Ovary (tissue), 9 donors: ENCODE data around the gene GOT2. TPM values are rescaled to one million over a fixed set of nuclear protein-coding genes. Genes with fewer than 3 reads are reported as not detected.
"Not testable (repeated sequence)": the region's sequence is repeated elsewhere in the genome, so short reads cannot be mapped to it uniquely, and the experiment has no call there.

Experiments
- DNase-seq, 5 donors: peaks; one replicate each; pipeline ENCODE4 v3.0.0-alpha.2; 2019 to 2020
- H3K27ac ChIP-seq, 2 donors: fragments of 200-600 bp; one replicate each; pipeline versions ENCODE4 v1.5.1 to v1.8.0; 2019 to 2022
- H3K27me3 ChIP-seq: fragments of 200-600 bp; one replicate; pipeline ENCODE4 v1.8.0; 2022
- H3K36me3 ChIP-seq: fragments of 200-600 bp; sonication (generic); one replicate; pipeline ENCODE4 v1.5.1; 2019
- H3K4me1 ChIP-seq: one replicate; pipeline ENCODE4 v1.8.1; 2013; ENCODE audit warnings: mild to moderate bottlenecking, moderate library complexity; ENCODE audit not compliant: insufficient read depth
- H3K4me3 ChIP-seq: fragments of 200-600 bp; sonication (generic); one replicate; pipeline ENCODE4 v1.5.1; 2017
- H3K9me3 ChIP-seq, 2 donors: fragments of 200-600 bp in 1 of 2; sonication (generic) in 1 of 2; one replicate each; pipeline versions ENCODE4 v1.5.1 to v1.8.1; 2013 to 2019; ENCODE audit warnings: mild to moderate bottlenecking in 1 of 2, moderate library complexity in 1 of 2
- CTCF ChIP-seq, 3 donors: fragments of 450-650 bp in 2 of 3; fragments of 200-600 bp in 1 of 3; IDR thresholded peaks; one replicate each; pipeline versions ENCODE4 v1.5.1 to v1.8.0; 2016 to 2022; ENCODE audit warnings: antibody characterized with exemption in 3 of 3, mild to moderate bottlenecking in 1 of 3
- EP300 ChIP-seq: sonication (generic); formaldehyde crosslinking; IDR thresholded peaks from one replicate; pipeline ENCODE4 v1.6.1; 2017; ENCODE audit warnings: antibody characterized with exemption
- POLR2A ChIP-seq: fragments of 450-650 bp; IDR thresholded peaks from one replicate; pipeline ENCODE4 v1.6.1; 2017; ENCODE audit warnings: antibody characterized with exemption, mild to moderate bottlenecking, moderate library complexity
- WGBS, 3 donors: extraction: QIAGEN DNeasy Blood & Tissue Kit in 1 of 3; methylation state at CpG; one replicate each; pipeline versions ENCODE4 v1.1.5 to v1.1.7; 2013 to 2017; 5-methylcytosine and 5-hydroxymethylcytosine counted together
- intact Hi-C, 4 donors: fragments of 100-400 bp; cut with DNase I; formaldehyde crosslinking; loops; one replicate each; pipeline versions ENCODE4 v1.11.0 to v1.15.1; 2022 to 2023
- polyA plus RNA-seq, 2 donors: library from polyadenylated mRNA; stranded (reverse); fragments of 200-250 nt in 1 of 2; fragments of 350-450 nt in 1 of 2; fragmentation: Illumina TruSeq in 1 of 2; extraction: RNeasy Lipid Tissue Mini Kit (QIAGEN cat#74804) in 1 of 2; gene quantifications; one replicate each; pipeline ENCODE4 v1.2.3, GENCODE V29; 2013 to 2014
- total RNA-seq, 7 donors: library from RNA; depleted of rRNA in 2 of 7; stranded (reverse); fragments of >200 nt in 2 of 7; fragmentation: NEBNext Ultra II Directional in 3 of 7; extraction: Animal tissue kit (Norgen Biotek cat#: 25700) in 3 of 7; gene quantifications; one replicate each; pipeline versions ENCODE4 v1.1.0 to v1.2.4, GENCODE V29; 2016 to 2023
- donor health status: DM: no; HTN: no; CAD: no; lungs with moderate emphysema.
- donor health status: DM: no; HTN: no; CAD: no.
- donor health status: Bipolar disorder and iron deficiency.
- donor health status: DM: yes; HTN: yes; CAD: no.
- donor health status: DM: no; HTN: no; CAD: no.
- donor health status: DM: yes; HTN: yes; CAD: no.

GOT2 gene
- total and polyA plus RNA-seq, 9 donors = 23.7 to 121 (median 53.9) TPM

GRCh38 chr16:58713742-58714141, 20.4 kb downstream of the GOT2 start:
- H3K4me1 ChIP-seq = no peaks in the 10 kb centered on the region
- H3K27ac ChIP-seq = no peak overlapping the region
- intact Hi-C loops = no loop called here
- no peak for DNase-seq
- WGBS, 3 donors = 82 to 93% (median 83%) methylated on average over 1 of the region's 1 CpG
- no peak overlapping the region for H3K4me3 ChIP-seq
- H3K36me3 ChIP-seq = no peaks in the 10 kb centered on the region
- H3K9me3 ChIP-seq = no peaks in the 10 kb centered on the region
- TF ChIP-seq EP300 (no peak), CTCF (IDR thresholded peaks at IDR 0.05) (no peak), POLR2A (no peak)
- H3K27me3 ChIP-seq = no peaks in the 10 kb centered on the region

- Histone ChIP-seq H3K27ac (no peak overlapping the region), H3K4me1 (no peaks in the 10 kb centered on the region), H3K4me3 (no peak overlapping the region), H3K9me3 (no peaks in the 10 kb centered on the region), H3K27me3 (no peaks in the 10 kb centered on the region), H3K36me3 (no peaks in the 10 kb centered on the region)
- intact Hi-C loops = no loop called here
- WGBS, 3 donors = 94 to 96% (median 94%) methylated on average over 7 of the region's 7 CpGs
- TF ChIP-seq EP300 (no peak), POLR2A (no peak), CTCF (IDR thresholded peaks at IDR 0.05) (no peak)
- DNase-seq = no peak
Observed at GRCh38 chr16:58709333-58709732, 24.8 kb downstream of the GOT2 start.

GRCh38 chr16:58699151-58699550, 35.0 kb downstream of the GOT2 start:
- H3K27ac ChIP-seq = no peak overlapping the region
- no peaks in the 10 kb centered on the region for H3K4me1 ChIP-seq
- intact Hi-C loops = no loop called here
- no peaks in the 10 kb centered on the region for H3K27me3 ChIP-seq
- TF ChIP-seq EP300 (no peak), CTCF (IDR thresholded peaks at IDR 0.05) (no peak), POLR2A (no peak)
- H3K4me3 ChIP-seq = no peak overlapping the region
- H3K36me3 ChIP-seq = no peaks in the 10 kb centered on the region
- no peak for DNase-seq
- no peaks in the 10 kb centered on the region for H3K9me3 ChIP-seq
- 63 to 71% (median 67%) methylated on average over 4 of the region's 4 CpGs for WGBS, 3 donors

GRCh38 chr16:58695368-58695767, 38.7 kb downstream of the GOT2 start:
- Histone ChIP-seq H3K4me1 (no peaks in the 10 kb centered on the region), H3K9me3 (no peaks in the 10 kb centered on the region), H3K27me3 (no peaks in the 10 kb centered on the region), H3K36me3 (no peaks in the 10 kb centered on the region), H3K4me3 (no peak overlapping the region), H3K27ac (no peak overlapping the region)
- intact Hi-C loops = no loop called here
- TF ChIP-seq EP300 = no peak
- TF ChIP-seq POLR2A = no peak
- DNase-seq = no peak
- WGBS, 3 donors = 36 to 46% (median 45%) methylated on average over 1 of the region's 1 CpG

- H3K27me3 ChIP-seq = no peaks in the 10 kb centered on the region
- H3K27ac ChIP-seq = no peak overlapping the region
- no peaks in the 10 kb centered on the region for H3K36me3 ChIP-seq
- H3K9me3 ChIP-seq = no peaks in the 10 kb centered on the region
- no peaks in the 10 kb centered on the region for H3K4me1 ChIP-seq
- TF ChIP-seq EP300 = no peak
- no peak overlapping the region for H3K4me3 ChIP-seq
- intact Hi-C loops = no loop called here
- no peak for DNase-seq
- WGBS, 3 donors = 87 to 95% (median 91%) methylated on average over 1 of the region's 1 CpG
Observed at GRCh38 chr16:58692450-58692849, 41.7 kb downstream of the GOT2 start.

GRCh38 chr16:58686985-58687706, 47.0 kb downstream of the GOT2 start:
- H3K4me1 ChIP-seq, DNase-seq, H3K9me3 ChIP-seq, intact Hi-C loops, H3K27me3 ChIP-seq, H3K4me3 ChIP-seq, H3K36me3 ChIP-seq, H3K27ac ChIP-seq: not testable (repeated sequence)
- WGBS, 3 donors = 78 to 79% (median 78%) methylated on average over 8 of the region's 8 CpGs
